ENCODE results near the gene ARHGEF16.

The ARHGEF16 gene

GRCh38 chr1:3440711-3441409 is 13.6 kb upstream of the ARHGEF16 start:
- TF ChIP-seq TEAD4 (IDR thresholded peaks at IDR 0.05) (no peak), CREB1 (IDR thresholded peaks at IDR 0.05; ENCODE audit: low read depth) (no peak), TAF1 (IDR thresholded peaks at IDR 0.05; ENCODE audit: low read depth) (no peak), MAX (IDR thresholded peaks at IDR 0.05) (no peak), TCF12 (IDR thresholded peaks at IDR 0.05; ENCODE audit: low read depth) (no peak), YY1 (IDR thresholded peaks at IDR 0.05; ENCODE audit: low read depth) (no peak), CEBPB (IDR thresholded peaks at IDR 0.05) (no peak), USF1 (IDR thresholded peaks at IDR 0.05) (no peak), EP300 (IDR thresholded peaks at IDR 0.05; ENCODE audit: borderline replicate concordance) (no peak), EGR1 (IDR thresholded peaks at IDR 0.05) (no peak), NFIC (IDR thresholded peaks at IDR 0.05) (no peak), REST (IDR thresholded peaks at IDR 0.05; ENCODE audit: low read depth) (no peak), ZBTB7A (IDR thresholded peaks at IDR 0.05; ENCODE audit: low read depth) (no peak), FOXM1 (IDR thresholded peaks at IDR 0.05; ENCODE audit: borderline replicate concordance, low read depth) (no peak), RAD21 (IDR thresholded peaks at IDR 0.05; ENCODE audit: low read depth) (no peak)

GRCh38 chr1:3441410-3441847 is 13.0 kb upstream of the ARHGEF16 start:
- TF ChIP-seq EP300 (IDR thresholded peaks at IDR 0.05; ENCODE audit: borderline replicate concordance), result no peak
- TF ChIP-seq EGR1 (IDR thresholded peaks at IDR 0.05), result no peak
- TF ChIP-seq YY1 (IDR thresholded peaks at IDR 0.05; ENCODE audit: low read depth), result no peak
- TF ChIP-seq FOXM1 (IDR thresholded peaks at IDR 0.05; ENCODE audit: borderline replicate concordance, low read depth), result no peak
- TF ChIP-seq CEBPB (IDR thresholded peaks at IDR 0.05), result no peak
- TF ChIP-seq MAX (IDR thresholded peaks at IDR 0.05), result no peak
- TF ChIP-seq REST (IDR thresholded peaks at IDR 0.05; ENCODE audit: low read depth), result no peak
- TF ChIP-seq TAF1 (IDR thresholded peaks at IDR 0.05; ENCODE audit: low read depth), result no peak
- TF ChIP-seq RAD21 (IDR thresholded peaks at IDR 0.05; ENCODE audit: low read depth), result no peak
- TF ChIP-seq NFIC (IDR thresholded peaks at IDR 0.05), result no peak
- TF ChIP-seq USF1 (IDR thresholded peaks at IDR 0.05), result no peak
- TF ChIP-seq ZBTB7A (IDR thresholded peaks at IDR 0.05; ENCODE audit: low read depth), result no peak
- no peak for TF ChIP-seq TEAD4 (IDR thresholded peaks at IDR 0.05)
- no peak for TF ChIP-seq CREB1 (IDR thresholded peaks at IDR 0.05; ENCODE audit: low read depth)
- TF ChIP-seq TCF12 (IDR thresholded peaks at IDR 0.05; ENCODE audit: low read depth), result no peak

GRCh38 chr1:3441880-3442279 is 12.6 kb upstream of the ARHGEF16 start:
- TF ChIP-seq RAD21 (IDR thresholded peaks at IDR 0.05; ENCODE audit: low read depth) (no peak), YY1 (IDR thresholded peaks at IDR 0.05; ENCODE audit: low read depth) (no peak), ZBTB7A (IDR thresholded peaks at IDR 0.05; ENCODE audit: low read depth) (no peak), FOXM1 (IDR thresholded peaks at IDR 0.05; ENCODE audit: borderline replicate concordance, low read depth) (no peak), TCF12 (IDR thresholded peaks at IDR 0.05; ENCODE audit: low read depth) (no peak), MAX (IDR thresholded peaks at IDR 0.05) (no peak), CREB1 (IDR thresholded peaks at IDR 0.05; ENCODE audit: low read depth) (no peak), TAF1 (IDR thresholded peaks at IDR 0.05; ENCODE audit: low read depth) (no peak), NFIC (IDR thresholded peaks at IDR 0.05) (no peak), EGR1 (IDR thresholded peaks at IDR 0.05) (no peak), TEAD4 (IDR thresholded peaks at IDR 0.05) (no peak), USF1 (IDR thresholded peaks at IDR 0.05) (no peak), EP300 (IDR thresholded peaks at IDR 0.05; ENCODE audit: borderline replicate concordance) (no peak), CEBPB (IDR thresholded peaks at IDR 0.05) (no peak), REST (IDR thresholded peaks at IDR 0.05; ENCODE audit: low read depth) (no peak)

Measured in Ishikawa (cell line).